GM12892 (cell line): ENCODE measurements around the gene VAV3.

Experiments
- DNase-seq: peaks from one replicate; pipeline ENCODE4 v3.0.0; 2011; ENCODE audit not compliant: insufficient read length
- FAIRE-seq: peaks from 2 replicates; lab custom pipeline; 2011; peaks lifted over from hg19 to GRCh38; lab: Jason Lieb, UNC
- POLR2A ChIP-seq: IDR thresholded peaks from 2 replicates; pipeline ENCODE4 v1.6.1; 2011; ENCODE audit warnings: low read depth, low read length, control low read depth
- POLR2AphosphoS5 ChIP-seq: IDR thresholded peaks from 2 replicates; pipeline ENCODE4 v1.6.1; 2011; ENCODE audit warnings: low read depth, low read length, control low read depth
- TAF1 ChIP-seq: IDR thresholded peaks from 2 replicates; pipeline ENCODE4 v1.6.1; 2011; ENCODE audit warnings: low read depth, mild to moderate bottlenecking, control low read depth, low read length, borderline replicate concordance

Gene VAV3

GRCh38 chr1:107993920-107994319 is 28.9 kb upstream of the VAV3 start:
- FAIRE-seq (no peak), DNase-seq (no peak)
- no peak for TF ChIP-seq POLR2AphosphoS5
- TF ChIP-seq POLR2A = no peak
- no peak for TF ChIP-seq TAF1

GRCh38 chr1:107992347-107992746 is 27.4 kb upstream of the VAV3 start:
- no peak for TF ChIP-seq POLR2AphosphoS5
- no peak for TF ChIP-seq TAF1
- TF ChIP-seq POLR2A = no peak
- FAIRE-seq (no peak), DNase-seq (no peak)

GRCh38 chr1:107991371-107992066 is 26.5 kb upstream of the VAV3 start:
- no peak for TF ChIP-seq TAF1
- TF ChIP-seq POLR2A = no peak
- TF ChIP-seq POLR2AphosphoS5 = no peak
- FAIRE-seq (no peak), DNase-seq (no peak)

GRCh38 chr1:107990606-107991005 is 25.6 kb upstream of the VAV3 start:
- no peak for FAIRE-seq
- no peak for TF ChIP-seq TAF1
- TF ChIP-seq POLR2A = no peak
- no peak for TF ChIP-seq POLR2AphosphoS5

GRCh38 chr1:107981277-107981676 is 16.3 kb upstream of the VAV3 start:
- FAIRE-seq (no peak), DNase-seq (no peak)
- no peak for TF ChIP-seq POLR2AphosphoS5
- TF ChIP-seq POLR2A = no peak
- TF ChIP-seq TAF1 = no peak

More at GRCh38 chr1:107990606-107991005, 25.6 kb upstream of the VAV3 start:
- DNase-seq = no peak

GRCh38 chr1:107979926-107980325 is 14.9 kb upstream of the VAV3 start:
- FAIRE-seq (no peak), DNase-seq (no peak)
- no peak for TF ChIP-seq POLR2A
- no peak for TF ChIP-seq POLR2AphosphoS5
- TF ChIP-seq TAF1 = no peak

GRCh38 chr1:107979088-107979487 is 14.1 kb upstream of the VAV3 start:
- no peak for DNase-seq
- TF ChIP-seq TAF1 = no peak
- TF ChIP-seq POLR2A = no peak
- TF ChIP-seq POLR2AphosphoS5 = no peak
- FAIRE-seq = no peak

GRCh38 chr1:107976836-107977235 is 11.9 kb upstream of the VAV3 start:
- DNase-seq (no peak), FAIRE-seq (no peak)
- TF ChIP-seq POLR2A (no peak), POLR2AphosphoS5 (no peak), TAF1 (no peak)

- no peak for FAIRE-seq
- no peak for DNase-seq
These were observed 11.5 kb upstream of the VAV3 start for GRCh38 chr1:107976431-107976830.

GRCh38 chr1:107975851-107976250 is 10.9 kb upstream of the VAV3 start:
- TF ChIP-seq POLR2A = no peak
- TF ChIP-seq POLR2AphosphoS5 = no peak
- TF ChIP-seq TAF1 = no peak
- no peak for FAIRE-seq
- DNase-seq = no peak

More at GRCh38 chr1:107976431-107976830, 11.5 kb upstream of the VAV3 start:
- TF ChIP-seq TAF1 = no peak

- no peak for FAIRE-seq
- DNase-seq = no peak
These were observed 9.1 kb upstream of the VAV3 start for GRCh38 chr1:107974090-107974489.

More at GRCh38 chr1:107974090-107974489, 9.1 kb upstream of the VAV3 start:
- no peak for TF ChIP-seq TAF1
- no peak for TF ChIP-seq POLR2AphosphoS5
- TF ChIP-seq POLR2A = no peak
